NB4 (cell line): ENCODE measurements around the gene SMIM45.

Experiments
- DNase-seq: peaks from one replicate; pipeline ENCODE4 v3.0.0; 2010; ENCODE audit warnings: low read depth
- H3K4me3 ChIP-seq: one replicate; pipeline ENCODE4 v1.5.1; 2011; ENCODE audit warnings: mild to moderate bottlenecking, low read depth, low read length, moderate library complexity
- MYC ChIP-seq: IDR thresholded peaks from 2 replicates; pipeline ENCODE4 v1.6.1; 2011; ENCODE audit warnings: low read depth, low read length
- POLR2A ChIP-seq: IDR thresholded peaks from 2 replicates; pipeline ENCODE4 v1.6.1; 2011; ENCODE audit warnings: mild to moderate bottlenecking; ENCODE audit not compliant: insufficient read length; ENCODE audit errors: extremely low read depth
- TF ChIP-seq, protein P1 (sequence below): IDR thresholded peaks from 2 replicates; pipeline ENCODE4 v1.6.1; 2011; ENCODE audit warnings: low read depth, low read length
- TF ChIP-seq, protein P2 (sequence below): IDR thresholded peaks from one replicate; pipeline ENCODE4 v1.5.1; 2012; ENCODE audit warnings: low read depth, low read length

The SMIM45 gene

DNA sequence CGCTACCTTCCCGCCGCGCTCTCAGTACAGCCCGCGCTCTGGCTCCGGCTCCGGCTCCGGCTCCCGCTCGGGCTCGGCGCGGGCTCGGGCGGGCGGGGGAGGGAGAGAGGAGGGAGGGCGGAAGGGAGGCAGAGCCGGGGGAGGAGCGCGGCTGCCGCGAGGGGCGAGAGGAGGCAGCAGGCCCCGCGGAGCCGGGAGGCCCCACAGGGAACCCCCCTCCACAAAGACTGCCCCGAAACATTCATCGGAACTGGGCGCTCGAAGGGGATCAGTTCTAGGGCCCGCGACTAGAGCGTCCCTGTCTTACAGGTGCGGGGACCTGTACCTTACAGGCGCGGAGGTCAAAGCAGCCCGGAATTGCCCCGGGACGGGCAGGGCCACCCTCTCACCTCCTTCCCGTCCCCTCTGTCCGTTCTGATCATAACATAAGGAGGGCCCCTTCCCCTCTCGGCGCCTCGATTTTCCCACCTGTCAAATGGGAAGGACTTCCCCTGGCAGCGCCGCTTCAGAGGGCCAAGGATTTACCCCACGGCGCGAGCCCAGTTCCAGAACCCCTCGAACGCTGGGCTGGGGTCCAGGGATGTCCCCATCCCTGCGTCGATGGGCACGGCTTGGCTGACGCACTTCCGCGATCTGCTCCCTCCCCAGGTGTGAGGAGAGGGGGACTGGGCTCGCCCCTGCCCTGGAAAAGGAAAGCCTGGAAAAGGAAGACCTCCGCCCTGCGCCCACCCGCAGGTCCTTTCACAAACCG lies 36.7 kb upstream of the SMIM45 start, which contains the start of gene SHISA8:
TSS of gene SHISA8 (minus strand) at position 40 of the 751 bp plus-strand sequence. CDS start 407 bp downstream, outside the sequence.
- H3K4me3 ChIP-seq = no peak within 1 kb of the TSS
- TF ChIP-seq MYC (no peak), POLR2A (no peak)
- TF ChIP-seq, protein P1, sequence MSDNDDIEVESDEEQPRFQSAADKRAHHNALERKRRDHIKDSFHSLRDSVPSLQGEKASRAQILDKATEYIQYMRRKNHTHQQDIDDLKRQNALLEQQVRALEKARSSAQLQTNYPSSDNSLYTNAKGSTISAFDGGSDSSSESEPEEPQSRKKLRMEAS = no peak
- TF ChIP-seq, protein P2, sequence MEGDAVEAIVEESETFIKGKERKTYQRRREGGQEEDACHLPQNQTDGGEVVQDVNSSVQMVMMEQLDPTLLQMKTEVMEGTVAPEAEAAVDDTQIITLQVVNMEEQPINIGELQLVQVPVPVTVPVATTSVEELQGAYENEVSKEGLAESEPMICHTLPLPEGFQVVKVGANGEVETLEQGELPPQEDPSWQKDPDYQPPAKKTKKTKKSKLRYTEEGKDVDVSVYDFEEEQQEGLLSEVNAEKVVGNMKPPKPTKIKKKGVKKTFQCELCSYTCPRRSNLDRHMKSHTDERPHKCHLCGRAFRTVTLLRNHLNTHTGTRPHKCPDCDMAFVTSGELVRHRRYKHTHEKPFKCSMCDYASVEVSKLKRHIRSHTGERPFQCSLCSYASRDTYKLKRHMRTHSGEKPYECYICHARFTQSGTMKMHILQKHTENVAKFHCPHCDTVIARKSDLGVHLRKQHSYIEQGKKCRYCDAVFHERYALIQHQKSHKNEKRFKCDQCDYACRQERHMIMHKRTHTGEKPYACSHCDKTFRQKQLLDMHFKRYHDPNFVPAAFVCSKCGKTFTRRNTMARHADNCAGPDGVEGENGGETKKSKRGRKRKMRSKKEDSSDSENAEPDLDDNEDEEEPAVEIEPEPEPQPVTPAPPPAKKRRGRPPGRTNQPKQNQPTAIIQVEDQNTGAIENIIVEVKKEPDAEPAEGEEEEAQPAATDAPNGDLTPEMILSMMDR = no peak
- DNase-seq = peak; percentile 58

DNA sequence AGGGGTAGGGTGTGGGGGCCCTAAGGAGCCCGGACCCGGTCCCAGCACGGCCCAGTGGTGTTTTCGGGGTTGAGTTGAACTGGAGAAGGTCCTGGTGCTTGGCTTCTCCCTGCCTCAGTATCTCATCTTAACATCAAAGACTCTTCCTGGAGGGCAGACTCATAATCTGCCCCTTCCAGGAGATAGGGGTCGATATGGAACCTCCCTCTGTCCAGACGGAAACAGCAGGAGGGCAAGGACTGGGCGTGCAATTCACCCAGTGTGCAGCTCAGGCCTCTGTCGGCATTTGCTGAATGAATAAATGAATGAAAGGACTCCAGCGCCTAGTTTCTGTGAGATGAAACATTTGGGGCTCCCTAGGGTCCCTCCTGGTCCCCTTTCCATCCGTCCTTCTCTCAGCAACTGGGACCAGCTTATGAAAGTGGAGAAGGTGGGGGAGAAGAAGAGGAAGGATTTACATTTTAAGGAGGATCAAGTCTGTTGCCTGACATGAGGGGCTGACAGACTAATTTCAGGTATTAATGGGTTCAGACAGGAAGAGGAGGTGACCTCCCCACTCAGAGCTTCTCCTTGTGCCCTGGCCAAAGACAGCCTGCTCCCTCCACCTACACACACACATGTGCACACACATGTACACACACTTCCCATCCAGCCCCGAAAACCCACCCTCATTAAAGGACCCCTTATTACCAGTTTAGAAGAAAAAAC lies 36.0 kb upstream of the SMIM45 start:
- H3K4me3 ChIP-seq = no peak overlapping the region
- TF ChIP-seq, protein P2 = no peak
- TF ChIP-seq MYC = no peak
- TF ChIP-seq POLR2A = no peak
- TF ChIP-seq, protein P1 = no peak
- no peak for DNase-seq

DNA sequence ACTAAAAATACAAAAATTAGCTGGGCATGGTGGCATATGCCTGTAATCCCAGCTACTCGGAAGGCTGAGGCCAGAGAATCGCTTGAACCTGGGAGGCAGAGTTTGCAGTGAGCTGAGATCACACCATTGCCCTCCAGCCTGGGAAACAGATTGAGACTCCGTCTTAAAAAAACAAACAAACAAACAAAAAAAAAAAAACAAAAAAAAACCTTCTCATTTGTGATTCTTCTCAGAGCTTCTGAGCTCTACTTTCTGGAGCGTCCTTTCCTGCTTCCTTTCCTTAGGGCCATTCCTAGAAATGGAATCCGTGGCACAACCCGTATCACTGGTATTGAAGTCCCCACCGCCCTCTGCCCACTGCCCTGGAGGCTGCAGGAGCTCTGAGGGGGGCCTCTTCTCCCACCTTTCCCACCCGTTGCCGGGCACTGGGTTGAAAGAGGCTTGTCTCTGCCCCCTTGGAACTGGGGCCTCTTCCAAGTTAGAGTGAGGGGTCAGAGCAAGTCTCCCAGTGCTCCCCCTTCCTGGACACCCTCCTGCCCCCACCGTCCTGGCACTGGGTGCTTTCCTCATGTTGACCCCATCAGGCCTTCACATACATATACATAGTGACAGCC lies 35.1 kb upstream of the SMIM45 start:
- TF ChIP-seq POLR2A = no peak
- TF ChIP-seq, protein P2 = no peak
- TF ChIP-seq, protein P1 = no peak
- TF ChIP-seq MYC = no peak
- DNase-seq = no peak
- no peak overlapping the region for H3K4me3 ChIP-seq

DNA sequence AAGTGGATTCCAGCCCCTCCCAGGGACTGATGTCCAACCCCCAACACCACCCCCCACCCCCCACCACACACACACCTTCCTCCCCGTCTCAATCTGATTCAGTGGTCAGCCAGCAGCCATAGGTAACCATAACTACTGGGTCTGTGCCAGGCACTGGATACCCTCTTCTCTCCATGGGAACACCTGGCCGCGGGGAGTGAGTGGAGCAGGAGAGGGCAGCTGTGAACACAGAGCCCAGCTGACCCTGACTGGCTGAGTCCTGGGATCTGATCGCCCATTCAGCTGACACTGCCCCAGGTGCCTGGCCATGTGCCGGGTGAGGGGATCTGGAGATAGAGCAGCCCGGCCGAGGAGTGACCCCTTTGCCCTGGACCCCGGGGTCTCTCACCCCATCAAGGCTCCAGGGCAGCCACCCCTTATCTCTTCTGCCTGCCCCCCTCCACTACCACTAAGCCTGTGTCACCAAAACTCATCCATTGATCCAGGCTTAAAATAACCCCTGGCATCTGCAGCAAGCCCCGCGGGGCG lies 34.5 kb upstream of the SMIM45 start:
- DNase-seq = no peak
- no peak overlapping the region for H3K4me3 ChIP-seq
- no peak for TF ChIP-seq MYC
- TF ChIP-seq, protein P2 = no peak
- TF ChIP-seq POLR2A = no peak
- TF ChIP-seq, protein P1 = no peak

DNA sequence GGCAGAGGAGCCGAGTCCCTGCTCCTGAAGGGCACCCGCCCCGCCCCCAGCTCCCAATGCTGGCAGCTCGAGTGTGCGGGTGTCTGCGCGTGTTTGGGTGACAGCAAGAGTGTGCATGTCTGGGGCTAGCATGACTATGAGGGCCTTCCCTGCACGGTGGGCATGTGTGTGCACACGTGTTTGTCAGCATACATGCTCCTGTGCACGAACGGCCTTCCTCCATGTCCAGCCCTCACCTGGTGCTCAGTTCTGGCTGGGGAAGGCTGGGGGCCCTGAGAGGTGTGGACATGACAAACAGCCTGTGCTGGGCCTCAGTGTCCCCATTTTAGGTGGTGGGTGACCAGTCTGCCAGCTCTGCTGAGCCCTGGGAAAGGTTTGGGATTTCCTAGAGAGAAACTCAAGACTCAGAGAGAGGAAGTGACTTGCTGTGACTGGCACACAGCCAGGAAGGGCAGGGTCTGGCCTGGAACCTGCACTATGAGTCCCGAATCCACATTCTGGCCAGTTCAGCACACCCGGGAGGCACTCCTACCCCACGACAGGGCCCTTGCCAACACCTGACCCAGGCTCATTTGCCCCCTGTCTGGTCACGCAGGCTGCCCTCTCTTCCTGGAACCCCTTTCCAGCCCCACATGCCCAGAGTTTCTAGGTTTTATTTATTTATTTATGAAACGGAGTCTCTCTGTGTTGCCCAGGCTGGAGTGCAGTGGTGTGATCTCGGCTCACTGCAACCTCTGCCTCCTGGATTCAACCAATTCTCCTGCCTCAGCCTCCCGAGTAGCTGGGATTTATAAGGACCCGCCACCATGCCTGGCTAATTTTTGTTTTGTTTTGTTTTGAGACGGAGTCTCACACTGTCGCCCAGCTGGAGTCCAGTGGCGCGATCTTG lies 33.8 kb upstream of the SMIM45 start:
- peak; percentile 73 for DNase-seq
- TF ChIP-seq, protein P1 = no peak
- TF ChIP-seq POLR2A = no peak
- no peak for TF ChIP-seq MYC
- TF ChIP-seq, protein P2 = no peak

More for the DNA sequence above, 33.8 kb upstream of the SMIM45 start:
- H3K4me3 ChIP-seq = no peak overlapping the region
